ENCODE measurements around the gene ZFHX3. TPM values are rescaled to one million over a fixed set of nuclear protein-coding genes. Genes with fewer than 3 reads are reported as not detected.

Gene ZFHX3
- total and polyA plus RNA-seq, 2 donors (not counting 1 experiment from before 2014, with no cell fraction given): 4.7 to 7.3 TPM

GRCh38 chr16:73068541-73069401 is 20.8 kb upstream of the ZFHX3 start:
- H3K9me3 ChIP-seq (ENCODE audit: control insufficient read depth, insufficient read depth, low read depth, low read length): no peaks in the 10 kb centered on the region
- H2AFZ ChIP-seq (ENCODE audit: low read length): no peak overlapping the region
- no peak for TF ChIP-seq CTCF (conservative IDR thresholded peaks at IDR 0.05 in 1 of 2, IDR thresholded peaks at IDR 0.05 in 1 of 2; ENCODE audit: low read depth in 1 of 2, low read length in 2 of 2)
- no peak for TF ChIP-seq EZH2 (IDR thresholded peaks at IDR 0.05; ENCODE audit: low read length, missing control alignments)
- no peaks in the 10 kb centered on the region for H3K36me3 ChIP-seq (ENCODE audit: control insufficient read depth, insufficient read depth, low read length)
- peak; percentile 96 to 98 for DNase-seq (ENCODE audit: low read depth in 2 of 2)
- peaks cover 38% of the 10 kb centered on the region for H3K4me1 ChIP-seq (ENCODE audit: control insufficient read depth, extremely low read depth, insufficient read depth, low read length)
- no peaks in the 10 kb centered on the region for H3K27me3 ChIP-seq (ENCODE audit: control insufficient read depth, insufficient read depth, low read length)
- H3K27ac ChIP-seq (ENCODE audit: insufficient read depth, low read length): peak overlapping the region; percentile 96
- peak overlapping the region; percentile 28 for H3K4me2 ChIP-seq (ENCODE audit: extremely low read depth, insufficient read depth, low read length)
- peak overlapping the region in 1 of 4 experiments; percentile 11 for H3K4me3 ChIP-seq (replicated peaks in 1 of 4; ENCODE audit: control extremely low read depth in 1 of 4, insufficient read depth in 1 of 4, low read depth in 3 of 4, low read length in 4 of 4)
- no peaks in the 10 kb centered on the region for H3K79me2 ChIP-seq (ENCODE audit: control insufficient read depth, insufficient read depth, low read length)
- peak overlapping the region; percentile 43 for H3K9ac ChIP-seq (ENCODE audit: insufficient read depth, low read length)
- H4K20me1 ChIP-seq (ENCODE audit: control insufficient read depth, extremely low read depth, insufficient read depth, low read length): no peaks in the 10 kb centered on the region

- Histone ChIP-seq H3K27me3 (ENCODE audit: control insufficient read depth, insufficient read depth, low read length) (no peaks in the 10 kb centered on the region), H3K4me3 (replicated peaks in 1 of 4; ENCODE audit: control extremely low read depth in 1 of 4, insufficient read depth in 1 of 4, low read depth in 3 of 4, low read length in 4 of 4) (no peak overlapping the region), H3K4me2 (ENCODE audit: extremely low read depth, insufficient read depth, low read length) (peak overlapping the region; percentile 13), H3K9ac (ENCODE audit: insufficient read depth, low read length) (no peak overlapping the region), H3K4me1 (ENCODE audit: control insufficient read depth, extremely low read depth, insufficient read depth, low read length) (peaks cover 45% of the 10 kb centered on the region), H3K9me3 (ENCODE audit: control insufficient read depth, insufficient read depth, low read depth, low read length) (no peaks in the 10 kb centered on the region), H3K27ac (ENCODE audit: insufficient read depth, low read length) (peak overlapping the region; percentile 96), H3K79me2 (ENCODE audit: control insufficient read depth, insufficient read depth, low read length) (peaks cover 4% of the 10 kb centered on the region), H2AFZ (ENCODE audit: low read length) (no peak overlapping the region), H4K20me1 (ENCODE audit: control insufficient read depth, extremely low read depth, insufficient read depth, low read length) (no peaks in the 10 kb centered on the region), H3K36me3 (ENCODE audit: control insufficient read depth, insufficient read depth, low read length) (no peaks in the 10 kb centered on the region)
- TF ChIP-seq EZH2 (IDR thresholded peaks at IDR 0.05; ENCODE audit: low read length, missing control alignments): no peak
- no peak for TF ChIP-seq CTCF (conservative IDR thresholded peaks at IDR 0.05 in 1 of 2, IDR thresholded peaks at IDR 0.05 in 1 of 2; ENCODE audit: low read depth in 1 of 2, low read length in 2 of 2)
- no peak for DNase-seq (ENCODE audit: low read depth in 2 of 2)
Observed at GRCh38 chr16:73067671-73068540, 20.0 kb upstream of the ZFHX3 start.

Data from fibroblast of lung (primary cell).